HepG2 (cell line): Measurements from ENCODE around the gene EBLN2. TPM values are rescaled to one million over a fixed set of nuclear protein-coding genes. Genes with fewer than 3 reads are reported as not detected.

Experiments used
- ATAC-seq: fragments of 200-7000 bp; cut with Tn5 transposase; 3 replicates; pipeline ENCODE4 v1.9.1; 2020; ENCODE audit warnings: mild to moderate bottlenecking, moderate library complexity
- BruUV-seq: library from RNA; stranded (reverse); fragments of 400-500 nt; replicated peaks from 2 replicates; lab custom pipeline; 2021; lab: Mats Ljungman, UMichigan
- CTCF ChIA-PET: fragments of 300-600 bp; formaldehyde crosslinking; extraction: SDS; loops from one replicate; lab custom pipeline; 2021; ENCODE audit warnings: low total read pairs, inconsistent platforms, low intra/inter-chr PET ratio; lab: Yijun Ruan, JAX
- POLR2A ChIA-PET: fragments of 350-600 bp; sonication (Branson Sonifier 250); formaldehyde crosslinking; loops from one replicate; lab custom pipeline; 2020; ENCODE audit warnings: antibody characterized with exemption, inconsistent platforms; lab: Yijun Ruan, JAX
- DNase-seq: peaks from one replicate; pipeline ENCODE4 v3.0.0-alpha.2; 2015; ENCODE audit warnings: low spot score
- FAIRE-seq: peaks from 3 replicates; lab custom pipeline; 2011; peaks lifted over from hg19 to GRCh38; lab: Jason Lieb, UNC
- H2AFZ ChIP-seq: one replicate; pipeline ENCODE4 v1.6.1; 2011; ENCODE audit warnings: low read length, inconsistent platforms
- H3K27ac ChIP-seq: fragments of 300-600 bp; 3 replicates; pipeline ENCODE4 v1.8.0; 2011; ENCODE audit warnings: mixed run types, mild to moderate bottlenecking, mixed read lengths, low read length, inconsistent platforms; ENCODE audit not compliant: insufficient read depth; ENCODE audit errors: extremely low read length
- H3K27me3 ChIP-seq, 2 experiments: fragments of 200-600 bp in 1 of 2; 2 replicates in 1 of 2; 3 replicates in 1 of 2; pipeline versions ENCODE4 v1.6.0 to v1.8.0; 2011; ENCODE audit warnings: low read length in 2 of 2, mild to moderate bottlenecking in 2 of 2, moderate library complexity in 2 of 2, inconsistent platforms in 1 of 2; ENCODE audit not compliant: insufficient read depth in 2 of 2, control insufficient read depth in 1 of 2
- H3K36me3 ChIP-seq, 2 experiments: fragments of 200-600 bp in 1 of 2; replicated peaks in 1 of 2; 2 replicates in 1 of 2; 3 replicates in 1 of 2; pipeline versions ENCODE4 v1.5.1 to v1.8.0; 2011; ENCODE audit warnings: low read length in 2 of 2, inconsistent platforms in 1 of 2; ENCODE audit not compliant: insufficient read depth in 2 of 2, control insufficient read depth in 1 of 2
- H3K4me1 ChIP-seq: 2 replicates; pipeline ENCODE4 v1.5.1; 2012; ENCODE audit warnings: low read length, inconsistent platforms; ENCODE audit not compliant: insufficient read depth
- H3K4me2 ChIP-seq: 2 replicates; pipeline ENCODE4 v1.6.0; 2011; ENCODE audit warnings: low read depth, low read length, inconsistent platforms
- H3K4me3 ChIP-seq, 3 experiments: fragments of 200-600 bp in 1 of 3; sonication (generic), shearing (Covaris generic) in 1 of 3; replicated peaks in 1 of 3; 2 replicates each; pipeline ENCODE4 v1.5.1; 2011 to 2016; ENCODE audit warnings: low read length in 3 of 3, inconsistent platforms in 2 of 3, low read depth in 2 of 3, mild to moderate bottlenecking in 2 of 3, control low read depth in 1 of 3, mixed read lengths in 1 of 3; ENCODE audit not compliant: insufficient read depth in 1 of 3
- H3K79me2 ChIP-seq: one replicate; pipeline ENCODE4 v1.6.1; 2011; ENCODE audit warnings: low read length, inconsistent platforms; ENCODE audit not compliant: insufficient read depth
- H3K9ac ChIP-seq: 2 replicates; pipeline ENCODE4 v1.6.0; 2011; ENCODE audit warnings: mild to moderate bottlenecking, low read depth, low read length, inconsistent platforms; ENCODE audit not compliant: insufficient read depth
- H3K9me3 ChIP-seq: 2 replicates; pipeline ENCODE4 v1.5.1; 2012; ENCODE audit warnings: mild to moderate bottlenecking, low read length
- H4K20me1 ChIP-seq: 2 replicates; pipeline ENCODE4 v1.6.0; 2011; ENCODE audit warnings: inconsistent platforms, mild to moderate bottlenecking, low read length, moderate library complexity; ENCODE audit not compliant: insufficient read depth
- CBX1 ChIP-seq: IDR thresholded peaks from one replicate; pipeline ENCODE4 v1.6.1; 2016; ENCODE audit warnings: antibody characterized with exemption, low read depth
- CHD4 ChIP-seq: fragments of 200-600 bp; sonication (generic); IDR thresholded peaks from 2 replicates; pipeline ENCODE4 v1.7.0; 2017; ENCODE audit warnings: mild to moderate bottlenecking, low read length, borderline replicate concordance
- HDAC2 ChIP-seq: sonication (generic); formaldehyde crosslinking; IDR thresholded peaks from 2 replicates; pipeline ENCODE4 v1.4.0; 2020; ENCODE audit warnings: missing genetic modification reagents
- NCOA1 ChIP-seq: sonication (generic); formaldehyde crosslinking; IDR thresholded peaks from 2 replicates; pipeline ENCODE4 v1.9.0; 2021; ENCODE audit warnings: missing genetic modification reagents
- NFE2L2 ChIP-seq: fragments of 150-350 bp; IDR thresholded peaks from 2 replicates; pipeline ENCODE4 v1.6.1; 2014; ENCODE audit warnings: low read length
- RAD21 ChIP-seq: fragments of 450-650 bp; formaldehyde crosslinking; IDR thresholded peaks from 2 replicates; pipeline ENCODE4 v1.5.0; 2020; ENCODE audit warnings: mild to moderate bottlenecking
- SMC3 ChIP-seq: IDR thresholded peaks from 2 replicates; pipeline ENCODE4 v1.6.1; 2011; ENCODE audit warnings: low read length, improper control_type of control experiment
- STAG1 ChIP-seq: sonication (generic); formaldehyde crosslinking; IDR thresholded peaks from 2 replicates; pipeline ENCODE4 v1.4.0; 2020; ENCODE audit warnings: missing genetic modification reagents
- ZNF33A ChIP-seq: sonication (generic); formaldehyde crosslinking; IDR thresholded peaks from 2 replicates; pipeline ENCODE4 v1.5.1; 2020; ENCODE audit warnings: missing genetic modification reagents, mild to moderate bottlenecking, moderate library complexity, borderline replicate concordance
- ZNF501 ChIP-seq: sonication (generic); formaldehyde crosslinking; IDR thresholded peaks from 2 replicates; pipeline ENCODE4 v1.5.1; 2020; ENCODE audit warnings: mild to moderate bottlenecking, moderate library complexity, missing genetic modification reagents
- WGBS: methylation state at CpG from one replicate; pipeline ENCODE4 v1.1.6; 2017; ENCODE audit warnings: low lambda C conversion rate; 5-methylcytosine and 5-hydroxymethylcytosine counted together
- in situ Hi-C: cut with HindIII; loops from 2 replicates; pipeline ENCODE4 v1.10.0; 2017; ENCODE audit warnings: low pct_unique_long_range_greater_than_20kb; ENCODE audit not compliant: extremely low pct_ligation_motif_present
- intact Hi-C: fragments of 100-400 bp; cut with micrococcal nuclease; formaldehyde crosslinking; loops from one replicate; pipeline ENCODE4 v1.10.0; 2022; ENCODE audit not compliant: unreplicated experiment
- polyA plus RNA-seq, 8 experiments: library from polyadenylated mRNA; depleted of rRNA in 3 of 8; stranded (reverse) in 7 of 8; unstranded in 1 of 8; fragments of >200 nt; fragmentation: Illumina TruSeq in 4 of 8; extraction: Trizol in 4 of 8; gene quantifications; 2 replicates each; pipeline versions ENCODE4 v1.2.1 to v1.2.3, GENCODE V29; 2011 to 2016; ENCODE audit warnings: low read depth in 4 of 8, missing spikeins in 1 of 8, mixed read lengths in 1 of 8; ENCODE audit not compliant: insufficient read depth in 1 of 8
- total RNA-seq, 5 experiments: library from RNA; depleted of rRNA; stranded (reverse); fragments of >200 nt; fragmentation: Illumina TruSeq; extraction: Trizol; gene quantifications; 2 replicates each; pipeline ENCODE4 v1.2.3, GENCODE V29; 2016; ENCODE audit warnings: low read depth in 1 of 5
- TF ChIP-seq, protein P1 (sequence below): sonication (generic); formaldehyde crosslinking; IDR thresholded peaks from 2 replicates; pipeline ENCODE4 v1.9.0; 2021; ENCODE audit warnings: missing genetic modification reagents, mild to moderate bottlenecking, borderline replicate concordance
- TF ChIP-seq, protein P2 (sequence below): sonication (generic); formaldehyde crosslinking; IDR thresholded peaks from 2 replicates; pipeline ENCODE4 v1.5.0; 2020; ENCODE audit warnings: mild to moderate bottlenecking, missing genetic modification reagents, moderate library complexity

EBLN2 gene
- total and polyA plus RNA-seq, 2 of the 13 experiments (the other 11 are each of a cell fraction or from before 2014, with no cell fraction given), result 3.3 to 8.3 TPM

DNA sequence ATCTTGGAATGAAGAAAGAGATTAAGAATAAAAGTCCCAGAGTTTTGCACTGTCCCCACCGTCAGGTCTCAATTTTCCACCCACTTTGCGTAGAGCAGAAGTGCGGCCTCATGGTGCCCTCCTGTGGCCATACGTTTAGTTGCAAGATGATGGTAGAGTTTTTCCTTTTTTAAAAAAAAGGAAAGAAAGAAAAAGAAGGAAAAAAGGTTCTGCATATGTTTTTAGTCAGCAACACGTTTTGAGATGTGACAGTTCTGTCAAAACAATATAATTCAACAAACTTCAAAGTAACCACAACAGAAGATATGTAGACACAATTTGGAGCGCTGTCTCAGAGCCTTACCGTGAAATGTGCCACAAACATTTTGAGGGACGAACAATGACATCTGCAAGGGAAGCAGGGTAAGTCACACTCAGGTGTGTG lies 24.6 kb downstream of the EBLN2 start:
- CTCF ChIA-PET, result interaction anchor here (1.4 to 2.6 kb wide), 2 partner anchors 147 to 234 kb away, joined by 5 to 40 read pairs; no protein-coding TSS in a partner anchor
- Histone ChIP-seq H3K36me3 (no peaks in the 10 kb centered on the region), H3K79me2 (no peaks in the 10 kb centered on the region), H2AFZ (no peak overlapping the region), H3K9me3 (no peaks in the 10 kb centered on the region), H3K27ac (no peak overlapping the region), H3K27me3 (no peaks in the 10 kb centered on the region; a peak in 1 of 5 replicates), H3K4me1 (no peaks in the 10 kb centered on the region), H3K4me3 (no peak overlapping the region), H3K9ac (no peak overlapping the region), H4K20me1 (no peaks in the 10 kb centered on the region), H3K4me2 (no peak overlapping the region)
- POLR2A ChIA-PET, result no interaction called here
- in situ Hi-C loops (loop anchor here (10.0 to 25.0 kb wide), 2 partner anchors 241 to 1374 kb away; partner anchors contain the start of gene SHQ1), intact Hi-C loops (loop anchor here (1.0 to 10.0 kb wide), 2 partner anchors 235 to 1131 kb away; no protein-coding TSS in a partner anchor)
- no TSS peak for BruUV-seq
- WGBS, result 32% methylated on average over 8 of the region's 8 CpGs
- TF ChIP-seq CBX1 (no peak), STAG1 (CRISPR knock-in tag) (peak; percentile 98), NCOA1 (CRISPR knock-in tag) (no peak), NFE2L2 (no peak), CHD4 (no peak), RAD21 (peak; percentile 81), HDAC2 (CRISPR knock-in tag) (no peak), ZNF501 (CRISPR knock-in tag) (no peak), SMC3 (peak; percentile 90), ZNF33A (CRISPR knock-in tag) (no peak)
- TF ChIP-seq, protein P1, sequence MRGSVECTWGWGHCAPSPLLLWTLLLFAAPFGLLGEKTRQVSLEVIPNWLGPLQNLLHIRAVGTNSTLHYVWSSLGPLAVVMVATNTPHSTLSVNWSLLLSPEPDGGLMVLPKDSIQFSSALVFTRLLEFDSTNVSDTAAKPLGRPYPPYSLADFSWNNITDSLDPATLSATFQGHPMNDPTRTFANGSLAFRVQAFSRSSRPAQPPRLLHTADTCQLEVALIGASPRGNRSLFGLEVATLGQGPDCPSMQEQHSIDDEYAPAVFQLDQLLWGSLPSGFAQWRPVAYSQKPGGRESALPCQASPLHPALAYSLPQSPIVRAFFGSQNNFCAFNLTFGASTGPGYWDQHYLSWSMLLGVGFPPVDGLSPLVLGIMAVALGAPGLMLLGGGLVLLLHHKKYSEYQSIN, result no peak
- TF ChIP-seq, protein P2, sequence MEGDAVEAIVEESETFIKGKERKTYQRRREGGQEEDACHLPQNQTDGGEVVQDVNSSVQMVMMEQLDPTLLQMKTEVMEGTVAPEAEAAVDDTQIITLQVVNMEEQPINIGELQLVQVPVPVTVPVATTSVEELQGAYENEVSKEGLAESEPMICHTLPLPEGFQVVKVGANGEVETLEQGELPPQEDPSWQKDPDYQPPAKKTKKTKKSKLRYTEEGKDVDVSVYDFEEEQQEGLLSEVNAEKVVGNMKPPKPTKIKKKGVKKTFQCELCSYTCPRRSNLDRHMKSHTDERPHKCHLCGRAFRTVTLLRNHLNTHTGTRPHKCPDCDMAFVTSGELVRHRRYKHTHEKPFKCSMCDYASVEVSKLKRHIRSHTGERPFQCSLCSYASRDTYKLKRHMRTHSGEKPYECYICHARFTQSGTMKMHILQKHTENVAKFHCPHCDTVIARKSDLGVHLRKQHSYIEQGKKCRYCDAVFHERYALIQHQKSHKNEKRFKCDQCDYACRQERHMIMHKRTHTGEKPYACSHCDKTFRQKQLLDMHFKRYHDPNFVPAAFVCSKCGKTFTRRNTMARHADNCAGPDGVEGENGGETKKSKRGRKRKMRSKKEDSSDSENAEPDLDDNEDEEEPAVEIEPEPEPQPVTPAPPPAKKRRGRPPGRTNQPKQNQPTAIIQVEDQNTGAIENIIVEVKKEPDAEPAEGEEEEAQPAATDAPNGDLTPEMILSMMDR (CRISPR knock-in tag), result peak; percentile 81
- FAIRE-seq (peak; percentile 84), ATAC-seq (peak; percentile 68), DNase-seq (peak; percentile 34)
